ENCODE data around the gene UQCRHL. TPM values are rescaled to one million over a fixed set of nuclear protein-coding genes. Genes with fewer than 3 reads are reported as not detected.

Gene UQCRHL
- total RNA-seq, 1 donor from 2014 or later, result 1.3 TPM

- no peak for DNase-seq (ENCODE audit: low spot score)
These were observed 8.2 kb downstream of the UQCRHL start for GRCh38 chr1:15799004-15799867.

- DNase-seq (ENCODE audit: low spot score), result no peak
These were observed 9.6 kb downstream of the UQCRHL start for GRCh38 chr1:15797614-15798390.

GRCh38 chr1:15796086-15796462, 11.4 kb downstream of the UQCRHL start:
- DNase-seq (ENCODE audit: low spot score), result no peak

GRCh38 chr1:15788624-15789301, 18.7 kb downstream of the UQCRHL start:
- DNase-seq (ENCODE audit: low spot score), result no peak

DNA sequence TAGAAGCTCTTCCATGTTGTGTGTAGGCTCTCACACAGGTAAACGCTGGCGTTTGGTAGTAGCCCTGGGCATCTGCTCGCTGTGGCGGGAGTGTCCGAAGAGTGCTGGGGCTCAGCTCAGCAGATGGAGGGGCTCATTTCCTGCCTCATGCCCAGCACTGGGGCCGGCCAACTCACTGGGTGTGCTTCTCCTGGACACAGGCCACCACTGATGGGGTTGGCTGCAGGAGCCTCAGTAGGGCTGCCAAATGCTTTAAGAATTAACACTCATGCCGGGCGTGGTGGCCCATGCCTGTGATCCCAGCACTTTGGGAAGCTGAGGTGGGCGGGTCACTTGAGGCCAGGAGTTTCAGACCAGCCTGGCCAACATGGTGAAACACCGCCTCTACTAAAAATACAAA, 20.9 kb downstream of the UQCRHL start:
- no peak for DNase-seq (ENCODE audit: low spot score)

- no peak for DNase-seq (ENCODE audit: low spot score)
These were observed 21.8 kb downstream of the UQCRHL start for GRCh38 chr1:15785683-15786082.

GRCh38 chr1:15777909-15778707, 29.3 kb downstream of the UQCRHL start:
- DNase-seq (ENCODE audit: low spot score), result no peak

- DNase-seq (ENCODE audit: low spot score), result no peak
These were observed 31.7 kb downstream of the UQCRHL start for GRCh38 chr1:15775706-15776105.

- DNase-seq (ENCODE audit: low spot score), result no peak
These were observed 35.5 kb downstream of the UQCRHL start for GRCh38 chr1:15771836-15772515.

DNA sequence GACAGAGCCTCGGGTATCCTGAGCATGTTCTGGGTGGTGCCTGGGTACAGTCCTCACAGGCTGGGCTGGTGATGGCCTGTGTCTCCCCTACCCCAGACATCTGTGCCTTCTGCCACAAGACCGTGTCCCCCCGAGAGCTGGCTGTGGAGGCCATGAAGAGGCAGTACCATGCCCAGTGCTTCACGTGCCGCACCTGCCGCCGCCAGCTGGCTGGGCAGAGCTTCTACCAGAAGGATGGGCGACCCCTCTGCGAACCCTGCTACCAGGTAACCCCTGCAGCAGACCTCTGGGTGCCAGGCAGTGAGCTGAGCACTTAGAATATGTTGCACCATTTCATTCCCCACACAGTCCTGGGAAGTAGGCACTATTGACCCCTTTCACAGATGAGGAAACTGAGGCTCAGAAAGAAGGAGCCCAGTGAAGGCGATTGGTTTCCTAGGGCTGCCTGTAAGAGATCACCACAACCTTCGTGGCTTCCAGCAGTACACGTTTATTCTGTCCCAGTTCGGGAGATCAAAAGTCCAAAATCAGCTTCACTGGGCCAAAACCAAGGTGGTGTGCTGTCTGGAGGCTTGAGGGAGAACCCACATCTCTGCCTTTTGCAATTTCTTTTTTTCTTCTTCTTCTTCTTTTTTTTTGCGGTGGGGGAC, 37.0 kb downstream of the UQCRHL start:
- no peak for DNase-seq (ENCODE audit: low spot score)

GRCh38 chr1:15768388-15768787, 39.1 kb downstream of the UQCRHL start:
- no peak for DNase-seq (ENCODE audit: low spot score)

DNA sequence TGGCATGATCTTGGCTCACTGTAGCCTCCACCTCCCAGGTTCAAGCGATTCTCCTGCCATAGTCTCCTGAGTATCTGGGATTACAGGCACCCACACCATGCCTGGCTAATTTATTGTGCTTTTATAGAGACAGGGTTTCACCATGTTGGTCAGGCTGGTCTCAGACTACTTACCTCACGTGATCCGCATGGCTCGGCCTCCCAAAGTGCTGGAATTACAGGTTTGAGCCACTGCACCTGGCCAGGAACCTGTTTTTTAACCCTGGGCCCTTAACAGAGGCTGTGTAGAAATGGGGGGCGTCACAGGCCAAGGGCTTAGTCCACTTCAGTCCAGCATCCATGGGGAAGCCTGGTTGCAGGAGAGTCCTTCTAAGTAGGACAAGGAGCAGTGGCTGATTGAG, 39.5 kb downstream of the UQCRHL start:
- DNase-seq (ENCODE audit: low spot score), result no peak

DNA sequence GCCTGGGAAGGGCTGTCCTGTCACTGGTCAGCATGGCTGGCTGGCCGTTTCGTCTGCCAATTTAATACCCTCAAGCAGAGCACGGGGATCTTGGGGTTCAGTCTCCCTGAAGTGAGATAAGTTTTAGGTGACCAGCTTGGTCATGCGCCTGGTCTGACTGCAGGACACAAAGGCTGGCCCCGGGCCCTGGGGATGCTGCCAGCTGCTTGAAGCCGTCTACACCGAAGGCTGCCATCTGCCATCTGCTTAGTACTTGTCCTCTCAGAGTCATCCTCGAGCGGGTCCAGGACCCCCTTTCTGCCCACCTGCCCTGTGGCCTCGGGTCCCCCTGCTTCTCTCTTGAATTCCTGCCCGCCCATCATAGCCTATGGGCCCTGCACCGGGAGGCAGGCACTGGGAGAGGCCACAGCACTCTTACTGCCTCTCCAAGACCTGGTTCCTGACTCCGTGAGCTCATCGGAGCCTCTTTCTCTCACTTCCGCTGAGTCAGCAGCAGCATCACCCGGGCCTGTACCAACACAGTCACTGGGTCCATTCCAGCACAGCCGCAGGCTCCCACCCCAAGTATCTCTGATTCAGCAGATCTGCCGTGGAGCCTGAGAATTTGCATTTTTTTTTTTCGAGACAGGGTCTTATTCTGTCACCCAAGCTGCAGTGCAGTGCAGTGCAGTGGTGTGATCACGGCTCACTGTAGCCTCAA, 41.8 kb downstream of the UQCRHL start:
- no peak for DNase-seq (ENCODE audit: low spot score)

GRCh38 chr1:15764890-15765289, 42.6 kb downstream of the UQCRHL start:
- no peak for DNase-seq (ENCODE audit: low spot score)

DNA sequence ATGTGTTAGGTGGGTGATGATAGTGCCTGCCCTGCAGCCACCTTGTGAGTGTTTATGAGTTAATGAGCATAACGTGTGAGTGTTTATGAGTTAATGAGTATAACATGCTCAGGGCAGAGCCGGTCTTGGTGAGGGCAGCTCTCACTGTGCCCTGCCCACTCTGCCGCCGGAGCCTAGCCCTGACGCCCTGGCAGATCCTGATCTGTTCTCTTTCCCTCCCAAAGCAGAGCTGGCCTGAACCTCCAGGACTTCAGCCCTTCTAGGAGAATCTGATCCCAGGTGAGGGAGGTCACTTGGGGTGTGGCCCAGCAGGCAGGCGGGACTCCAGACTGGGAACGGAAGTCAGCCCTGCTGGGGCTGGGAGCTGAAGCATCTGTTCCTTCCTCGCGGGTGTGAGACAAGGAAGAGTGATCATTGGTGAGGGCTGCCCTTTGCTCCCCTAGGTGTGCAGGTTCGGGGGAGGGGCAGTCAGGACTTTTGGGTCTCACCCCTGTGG, 43.1 kb downstream of the UQCRHL start:
- DNase-seq (ENCODE audit: low spot score), result no peak

DNA sequence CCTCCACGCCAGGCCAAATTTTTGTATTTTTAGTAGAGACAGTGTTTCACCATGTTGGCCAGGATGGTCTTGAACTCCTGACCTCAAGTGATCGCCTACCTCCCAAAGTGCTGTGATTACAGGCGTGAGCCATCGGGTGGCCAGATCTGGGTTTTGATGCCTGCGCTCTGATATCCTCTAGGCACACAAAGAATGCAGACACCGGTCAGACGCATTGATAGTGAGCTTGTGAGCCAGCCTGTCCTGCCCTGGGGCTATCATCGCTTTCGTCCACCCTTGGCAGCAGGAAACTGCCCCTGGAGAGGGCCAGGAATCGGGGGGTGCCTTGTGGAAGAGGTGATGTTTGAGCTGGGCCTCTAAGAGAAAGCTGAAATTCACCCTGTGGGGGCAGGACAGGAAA, 44.9 kb downstream of the UQCRHL start:
- no peak for DNase-seq (ENCODE audit: low spot score)

DNA sequence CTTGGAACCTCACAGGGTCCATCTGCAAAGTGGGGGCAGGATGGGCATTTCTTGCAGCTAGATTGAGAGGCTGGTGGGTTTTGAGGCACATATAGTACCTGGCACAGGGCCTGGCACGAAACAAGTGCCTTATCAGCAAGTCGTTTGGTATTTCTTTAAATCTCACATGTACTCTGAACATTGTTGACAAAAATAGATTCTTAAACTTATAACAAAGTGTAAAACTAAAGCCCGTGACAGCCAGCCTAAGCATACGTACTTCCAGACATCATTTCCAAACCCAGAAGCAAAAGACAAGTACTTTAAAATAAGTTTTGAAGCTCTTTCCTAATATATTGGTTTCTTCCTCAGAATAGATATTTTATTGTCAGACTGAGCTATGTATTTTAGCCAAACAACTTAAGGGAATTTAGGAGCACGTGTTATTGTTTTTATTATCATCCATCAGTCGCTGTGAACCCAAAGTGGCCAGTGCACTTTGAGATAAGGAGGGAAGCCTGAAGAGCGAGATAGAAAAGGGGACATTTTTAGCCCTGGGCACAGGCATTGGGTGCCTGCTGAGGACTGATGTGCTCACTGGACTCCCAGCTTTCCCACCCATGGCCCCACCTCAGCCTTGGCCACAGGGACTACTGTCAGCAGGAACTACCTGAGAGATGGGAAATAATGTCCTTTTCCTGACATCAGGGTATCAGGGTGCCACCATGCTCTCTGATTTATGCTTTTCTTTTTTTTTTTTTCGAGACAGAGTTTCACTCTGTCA, 45.9 kb downstream of the UQCRHL start:
- no peak for DNase-seq (ENCODE audit: low spot score)

DNA sequence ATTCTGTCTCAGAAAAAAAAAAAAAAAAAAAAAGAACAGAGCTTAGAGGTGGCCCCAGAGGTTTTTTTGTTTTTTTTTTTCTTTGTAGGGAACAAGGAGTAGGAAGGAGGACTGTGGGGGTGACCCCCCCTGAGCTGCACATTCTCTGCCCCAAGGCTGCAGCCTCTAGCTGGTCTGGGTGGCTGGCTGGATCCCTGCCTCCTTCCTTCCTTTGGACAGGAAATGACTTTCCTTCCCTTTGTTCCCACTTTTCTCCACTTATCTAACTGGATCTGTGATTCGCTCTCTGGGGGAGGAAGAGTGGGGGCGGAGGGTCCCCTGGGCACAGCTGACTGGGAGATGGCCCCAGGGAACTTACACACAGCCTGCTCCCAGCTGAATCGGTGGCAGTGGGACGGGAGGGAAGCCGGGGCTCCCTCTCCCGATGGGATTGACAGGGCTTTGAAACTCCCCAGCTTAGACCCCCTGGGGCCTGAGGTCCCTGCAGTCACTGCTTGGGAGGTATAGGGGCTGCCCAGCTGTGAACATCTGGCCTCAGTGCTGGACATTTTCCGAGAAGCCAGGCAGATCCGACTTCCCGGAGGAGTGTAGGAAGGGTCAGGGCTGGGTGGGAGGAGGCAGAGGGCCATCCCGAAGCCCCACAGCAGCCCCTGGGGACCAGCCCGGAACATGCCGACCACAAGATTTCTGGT, 46.8 kb downstream of the UQCRHL start:
- no peak for DNase-seq (ENCODE audit: low spot score)
